GM21367 (cell line): ENCODE data around the gene EPDR1.
"Not testable (repeated sequence)": the region's sequence is repeated elsewhere in the genome, so short reads cannot be mapped to it uniquely, and the experiment has no call there.

ENCODE experiments used
- ATAC-seq: cut with Tn5 transposase; IDR thresholded peaks from one replicate; pipeline ENCODE4 v1.9.1; 2021; ENCODE audit not compliant: unreplicated experiment

EPDR1 gene

DNA sequence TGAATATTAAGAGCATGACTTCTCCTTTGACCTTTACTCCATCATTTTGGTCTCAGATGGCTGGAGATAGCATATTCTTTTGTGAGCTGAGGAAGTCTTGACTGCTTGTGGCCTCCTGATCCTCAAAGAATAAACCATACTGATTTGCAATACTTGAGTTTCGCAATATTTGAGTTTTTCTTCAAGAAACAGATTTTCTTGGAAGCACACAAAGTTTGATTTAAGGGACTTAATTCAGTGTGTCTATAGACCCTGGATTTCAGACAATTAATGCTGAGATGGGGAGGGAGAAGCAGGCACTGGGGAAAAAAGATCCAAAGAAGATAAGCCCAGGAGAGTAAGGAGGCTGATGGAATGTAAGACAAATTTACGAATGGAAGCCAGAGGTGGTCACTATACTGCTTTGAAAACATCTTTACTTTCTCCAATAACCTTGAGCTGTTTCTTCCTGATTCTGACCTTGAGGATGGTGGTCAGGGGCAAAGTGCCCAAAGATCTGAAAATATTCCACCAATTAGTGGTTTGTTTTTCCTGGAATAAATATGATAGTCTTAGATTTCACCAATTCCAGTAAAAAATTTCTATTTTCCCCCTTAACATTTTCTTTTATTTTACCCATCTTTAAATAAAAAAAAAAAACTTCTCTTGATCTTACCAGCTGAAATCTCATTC lies 7.5 kb downstream of the EPDR1 start:
- no peak for ATAC-seq

DNA sequence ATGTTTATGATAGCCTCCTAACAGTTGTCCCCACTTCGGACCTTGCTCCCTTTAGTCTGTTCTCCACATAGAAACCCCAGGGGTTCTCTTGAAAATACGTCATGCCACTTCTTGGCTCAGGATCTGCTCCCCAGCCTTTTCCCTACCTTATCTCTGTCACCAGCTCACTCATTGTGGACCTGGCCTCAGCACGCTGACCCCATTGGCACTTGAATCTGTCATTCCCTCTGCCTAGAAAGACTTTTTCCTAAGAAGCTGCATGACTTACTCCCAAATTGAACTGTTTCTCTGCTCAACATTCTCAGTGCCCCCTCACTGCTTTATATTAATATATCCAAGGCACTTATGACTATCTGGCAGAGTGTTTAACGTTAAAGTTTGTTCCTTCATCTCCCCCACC lies 8.4 kb downstream of the EPDR1 start:
- ATAC-seq, result no peak

DNA sequence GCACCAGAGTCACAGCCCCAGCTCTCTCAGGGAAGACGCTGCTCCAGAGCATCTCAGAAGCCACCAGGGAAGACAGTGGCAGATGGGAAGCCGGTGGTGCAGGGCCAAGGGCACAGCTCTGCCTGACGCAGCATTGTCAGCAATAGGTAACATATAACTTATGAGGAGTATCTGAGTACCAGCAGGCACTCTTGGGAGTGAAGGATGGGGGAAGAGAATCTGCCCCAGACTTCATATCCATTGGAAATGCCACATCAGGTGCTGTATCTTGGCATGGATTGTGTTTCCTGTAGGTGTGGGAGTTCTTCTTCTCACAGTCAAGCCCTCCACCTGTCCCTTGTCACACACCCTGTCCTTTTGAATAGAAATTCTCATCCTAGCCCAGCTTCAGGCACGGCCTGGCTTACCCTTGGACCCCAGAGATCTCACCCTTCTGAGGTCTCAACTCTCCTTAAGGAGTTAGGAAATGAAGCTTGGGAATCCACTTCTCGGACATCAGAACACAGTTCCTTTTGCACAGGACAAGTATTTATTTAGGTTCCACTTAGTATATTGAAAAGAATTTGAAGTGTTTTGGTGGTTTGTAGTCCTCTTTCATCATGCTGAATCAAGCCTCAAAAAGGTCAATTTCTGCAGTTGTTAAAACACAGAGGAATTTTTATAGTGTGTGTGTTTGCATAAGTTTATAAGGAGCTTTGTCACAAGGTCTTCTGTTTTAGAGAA lies 9.9 kb downstream of the EPDR1 start:
- ATAC-seq, result no peak

DNA sequence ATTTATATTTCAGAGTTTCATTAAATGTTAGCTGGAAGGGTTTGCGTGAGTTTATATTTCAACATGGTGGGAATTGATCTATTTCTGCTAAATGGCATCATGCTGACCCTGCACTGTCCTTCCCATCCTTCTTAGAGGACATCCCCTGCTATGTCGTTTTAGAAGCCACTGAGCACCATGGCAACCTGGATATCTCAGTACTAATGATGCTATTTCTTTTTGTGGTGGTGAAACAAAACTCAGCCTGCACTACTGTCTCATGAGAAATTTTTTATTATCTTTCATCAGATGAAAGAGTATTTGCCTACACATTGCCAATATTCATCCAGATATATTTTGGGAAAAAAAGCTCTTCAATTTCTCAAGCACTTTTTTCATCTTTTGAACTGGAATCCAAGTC lies 12.1 kb downstream of the EPDR1 start:
- no peak for ATAC-seq

DNA sequence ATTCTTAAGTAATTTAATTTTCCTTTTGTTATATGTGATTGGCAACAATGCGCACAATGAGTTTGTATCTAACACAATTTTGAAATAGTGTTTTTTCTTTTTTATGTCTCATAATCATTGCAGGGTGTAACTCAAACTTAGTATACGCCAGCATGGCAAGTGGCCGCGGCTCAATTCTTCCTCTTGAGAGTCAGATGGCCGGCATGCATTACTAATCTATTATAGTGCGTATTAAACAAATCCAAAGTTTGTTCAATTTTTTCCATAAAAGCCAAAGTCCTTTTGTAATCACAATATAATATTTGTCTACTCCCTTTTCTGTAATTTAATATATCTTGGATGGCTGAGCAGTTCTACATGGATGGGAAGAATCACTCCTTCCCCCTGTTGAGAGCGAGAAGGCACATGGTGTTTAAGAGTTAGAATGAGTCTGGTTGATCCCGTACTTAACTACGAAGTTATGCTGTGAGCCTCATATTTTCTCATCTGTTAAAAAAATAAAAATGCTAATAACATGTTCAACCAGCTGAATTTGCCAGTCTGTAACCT lies 12.7 kb downstream of the EPDR1 start:
- no peak for ATAC-seq

DNA sequence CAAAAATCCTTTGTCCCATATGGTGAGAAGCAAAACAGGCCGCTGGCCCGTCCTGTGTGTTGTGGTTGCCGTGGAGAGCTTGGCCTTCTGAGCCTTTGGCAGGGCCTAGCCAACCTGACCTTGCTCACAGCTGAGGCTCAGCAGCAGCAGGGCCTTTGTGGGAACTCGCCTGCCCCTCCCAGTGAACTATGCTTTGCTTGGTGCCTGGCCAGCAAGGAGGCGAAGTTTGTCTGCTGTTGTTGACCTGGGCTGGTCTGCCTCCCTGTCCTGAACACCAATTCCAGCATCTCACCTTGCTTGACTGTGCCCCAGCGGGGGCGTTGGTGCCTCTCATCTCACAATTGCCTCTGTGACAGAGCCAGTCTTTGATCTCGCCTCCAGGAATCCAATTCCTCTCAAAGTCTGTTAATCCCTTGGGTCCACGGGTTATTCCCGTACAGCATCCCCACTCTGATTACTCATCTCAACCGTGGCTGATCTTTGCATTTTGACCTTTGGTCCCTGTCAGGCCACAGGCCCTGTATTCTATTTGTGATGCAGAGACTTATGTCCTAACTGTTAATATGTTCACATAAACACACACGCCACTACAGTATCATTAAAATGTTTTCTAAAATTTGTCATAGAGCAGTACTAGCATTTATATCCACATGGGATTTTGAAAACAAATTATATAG lies 22.6 kb downstream of the EPDR1 start:
- no peak for ATAC-seq

DNA sequence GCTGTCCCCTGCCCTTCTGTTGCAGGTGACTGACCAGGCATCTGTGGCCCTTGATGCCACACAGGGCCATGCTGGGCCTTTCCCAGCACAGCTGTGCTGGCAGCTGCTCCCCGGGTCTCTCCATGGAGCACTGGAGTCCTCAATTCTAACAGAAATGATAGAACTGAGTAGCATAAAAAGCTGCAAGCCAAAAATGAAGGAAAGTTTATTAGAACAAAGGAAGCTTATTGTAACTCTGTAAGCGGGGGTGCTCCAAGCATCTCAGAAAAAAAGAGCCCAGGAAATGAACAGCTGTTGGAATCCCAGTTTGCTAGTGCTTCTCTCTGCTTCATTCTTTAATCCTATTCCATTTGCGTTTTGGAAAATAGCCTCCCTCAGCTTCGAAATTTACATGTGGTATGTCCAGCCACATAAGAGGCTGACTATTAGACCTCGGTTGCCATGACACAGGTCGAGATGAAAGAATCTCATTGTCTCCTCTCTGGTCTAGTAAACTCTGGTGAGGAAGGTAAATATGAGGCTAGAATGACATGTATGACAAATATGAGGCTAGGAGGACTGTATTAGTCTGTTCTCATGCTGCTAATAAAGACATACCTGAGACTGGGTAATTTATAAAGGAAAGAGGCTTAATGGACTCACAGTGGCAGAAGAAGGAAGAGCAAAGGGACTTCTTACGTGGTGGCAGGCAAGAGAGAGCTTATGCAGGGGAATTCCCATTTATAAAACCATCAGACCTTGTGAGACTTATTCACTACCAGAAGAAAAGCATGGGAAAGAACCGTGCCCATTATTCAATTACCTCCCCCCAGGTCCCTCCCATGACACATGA lies 23.7 kb downstream of the EPDR1 start:
- ATAC-seq, result no peak

DNA sequence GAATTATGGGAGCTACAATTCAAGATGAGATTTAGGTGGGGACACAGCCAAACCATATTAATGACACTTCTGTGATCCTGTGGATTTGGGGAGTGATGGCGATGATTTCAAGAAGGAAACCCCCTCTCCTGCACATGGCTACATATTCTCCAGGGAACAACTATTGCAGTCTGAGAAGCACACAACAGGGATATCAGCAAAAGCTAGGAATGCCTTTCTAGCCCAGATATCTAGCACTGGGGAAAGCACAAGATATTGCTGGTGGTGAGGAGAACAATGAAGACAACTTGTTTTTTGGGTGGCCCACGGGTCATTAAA lies 24.3 kb downstream of the EPDR1 start:
- ATAC-seq, result no peak

DNA sequence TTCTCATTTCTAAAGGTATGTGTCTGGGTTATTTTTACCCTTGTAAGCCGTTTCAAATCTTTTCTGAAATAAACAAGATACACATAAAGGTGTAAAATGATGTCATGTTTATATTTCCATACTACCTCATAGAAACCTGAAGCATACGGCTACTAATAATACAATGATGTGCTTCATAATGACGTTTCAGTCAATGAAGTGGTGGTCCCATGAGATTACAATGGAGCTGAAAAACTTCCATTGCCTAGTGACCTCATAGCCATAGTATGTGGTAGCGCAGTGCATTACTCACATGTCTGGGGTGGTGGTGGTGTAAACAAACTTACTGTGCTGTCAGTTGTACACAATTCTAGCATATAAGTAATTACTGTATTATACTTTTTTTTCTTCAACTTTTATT lies 24.9 kb downstream of the EPDR1 start:
- no peak for ATAC-seq

DNA sequence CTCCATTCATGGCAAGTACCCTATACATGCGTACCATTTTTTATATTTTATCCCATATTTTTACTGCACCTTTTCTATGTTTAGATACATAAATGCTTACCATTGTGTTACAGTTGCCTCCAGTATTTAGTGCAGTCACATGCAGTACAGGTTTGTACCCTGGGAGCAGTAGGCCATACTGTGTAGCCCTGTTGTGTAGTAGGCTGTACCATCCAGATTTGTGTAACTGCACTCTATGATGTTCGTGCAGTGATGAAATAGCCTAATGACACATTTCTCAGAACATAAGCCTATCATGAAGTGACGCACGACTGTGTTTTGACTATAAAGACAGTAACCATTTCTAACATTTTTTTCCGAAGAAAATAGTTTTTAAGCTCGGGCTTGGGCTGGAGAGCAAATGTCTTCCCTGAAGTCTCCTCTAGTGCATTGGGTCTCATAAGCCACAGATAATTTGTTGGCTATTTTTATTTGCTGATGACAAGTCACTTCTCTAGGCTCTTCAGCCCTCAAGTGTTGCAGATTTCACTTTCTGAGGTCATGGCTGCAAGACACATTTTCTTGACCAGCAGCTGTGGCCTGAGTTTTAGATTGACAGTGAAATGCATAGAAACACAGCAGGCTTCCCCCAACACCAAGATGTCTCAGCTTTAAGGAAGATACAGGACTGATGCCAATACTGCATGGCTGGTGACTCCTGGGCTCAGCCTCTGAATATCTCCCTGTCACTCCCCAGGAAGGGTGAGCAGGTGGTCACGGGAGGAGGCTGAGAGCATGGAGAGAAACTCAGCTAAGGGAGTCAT lies 26.9 kb downstream of the EPDR1 start:
- no peak for ATAC-seq

DNA sequence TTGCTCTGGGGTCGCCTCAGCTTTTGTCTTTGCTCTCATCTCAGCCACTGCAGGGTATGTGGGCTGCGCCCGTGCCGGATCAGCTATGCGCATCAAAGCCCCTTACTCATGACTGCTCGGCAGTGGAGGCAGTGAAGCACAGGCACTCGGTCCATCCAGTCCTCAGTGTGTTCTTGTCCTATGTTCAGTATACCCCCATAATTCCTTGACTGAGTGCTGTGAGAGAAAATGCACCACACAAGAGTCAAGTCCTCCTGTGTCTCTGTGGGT lies 27.4 kb downstream of the EPDR1 start:
- ATAC-seq, result no peak

DNA sequence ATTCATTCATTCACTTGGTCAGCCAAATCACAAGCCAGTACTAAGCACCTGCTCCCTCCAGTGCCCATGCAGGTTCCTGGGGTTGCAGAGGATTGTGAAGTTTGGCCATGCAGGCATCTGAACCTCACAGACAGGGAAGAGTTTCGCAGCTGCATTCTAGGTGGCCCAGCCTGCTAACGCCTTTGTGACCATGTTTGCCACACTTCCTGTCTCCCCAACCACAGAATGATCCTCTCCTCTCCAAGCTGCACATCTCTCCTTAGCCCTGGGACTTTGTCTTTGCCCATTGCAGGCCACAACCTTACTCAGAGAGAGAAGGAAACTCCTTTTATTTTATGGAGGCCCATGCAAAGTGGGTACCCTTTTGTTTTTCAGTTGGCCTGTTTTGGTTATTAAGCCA lies 31.8 kb downstream of the EPDR1 start:
- ATAC-seq, result no peak

DNA sequence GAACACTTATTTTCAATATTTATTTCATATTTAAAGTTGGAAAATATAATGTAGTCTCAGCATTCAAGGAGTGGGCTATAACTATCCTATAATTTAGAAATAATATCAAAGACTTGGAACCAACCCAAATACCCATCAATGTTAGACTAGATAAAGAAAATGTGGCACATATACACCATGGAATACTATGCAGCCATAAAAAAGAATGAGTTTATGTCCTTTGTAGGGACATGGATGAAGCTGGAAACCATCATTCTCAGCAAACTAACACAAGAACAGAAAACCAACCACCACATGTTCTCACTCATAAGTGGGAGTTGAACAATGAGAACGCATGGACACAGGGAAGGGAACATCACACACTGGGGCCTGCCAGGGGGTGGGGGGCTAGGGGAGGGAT lies 33.8 kb downstream of the EPDR1 start:
- not testable (repeated sequence) for ATAC-seq

DNA sequence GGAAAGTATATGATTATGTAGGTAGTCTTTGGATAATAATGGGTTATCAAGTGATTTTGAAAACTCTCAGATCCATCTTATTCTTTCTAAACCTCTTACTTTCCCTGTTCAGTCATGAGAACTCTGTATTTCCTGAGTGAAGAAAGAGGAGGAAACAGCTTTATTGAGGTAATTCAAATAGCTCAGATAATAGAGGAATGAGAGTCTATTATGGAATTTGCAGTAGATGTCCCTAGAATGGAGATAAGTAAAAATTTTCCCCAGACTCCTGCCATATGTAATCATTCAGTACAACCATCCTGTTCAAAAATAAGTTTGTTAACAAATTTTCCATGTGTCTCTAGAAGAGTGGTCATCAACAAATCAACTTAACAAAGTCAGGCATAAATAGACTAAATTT lies 36.4 kb downstream of the EPDR1 start:
- ATAC-seq, result no peak

DNA sequence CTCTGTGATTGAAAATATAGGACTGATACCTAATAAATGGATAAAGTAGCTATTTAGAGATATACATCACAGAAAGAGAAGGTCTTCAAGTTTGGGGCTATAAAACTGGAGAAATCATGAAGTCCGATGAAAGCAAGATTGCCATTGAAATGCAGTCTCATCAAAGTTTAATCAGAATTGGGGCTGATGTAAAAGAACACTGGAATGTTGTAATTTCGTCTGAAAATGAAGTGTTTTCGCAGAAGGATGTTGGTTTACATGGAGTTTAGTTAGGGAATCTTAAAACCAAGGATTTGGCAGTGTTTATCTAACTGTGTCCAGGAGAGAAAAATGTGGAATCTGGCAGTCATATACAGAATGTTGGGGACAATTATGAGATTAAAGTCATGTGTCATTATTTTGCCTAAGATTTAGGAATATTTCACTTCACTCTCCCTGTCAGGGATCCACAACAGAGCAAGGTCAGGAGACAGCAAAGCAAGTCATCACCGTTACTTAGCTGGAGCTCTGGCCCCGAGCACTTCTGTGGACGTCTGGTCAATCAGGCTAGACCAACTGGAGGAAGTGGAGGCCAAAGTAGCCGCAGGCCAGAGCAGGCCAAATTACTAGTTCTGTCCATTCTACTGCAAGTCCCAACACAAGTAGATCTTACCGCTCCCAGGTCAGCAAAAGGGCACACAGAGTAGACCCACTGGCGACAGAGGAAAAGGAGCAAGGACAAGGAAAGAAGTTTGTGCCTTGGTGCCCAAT lies 37.0 kb downstream of the EPDR1 start:
- ATAC-seq, result no peak

DNA sequence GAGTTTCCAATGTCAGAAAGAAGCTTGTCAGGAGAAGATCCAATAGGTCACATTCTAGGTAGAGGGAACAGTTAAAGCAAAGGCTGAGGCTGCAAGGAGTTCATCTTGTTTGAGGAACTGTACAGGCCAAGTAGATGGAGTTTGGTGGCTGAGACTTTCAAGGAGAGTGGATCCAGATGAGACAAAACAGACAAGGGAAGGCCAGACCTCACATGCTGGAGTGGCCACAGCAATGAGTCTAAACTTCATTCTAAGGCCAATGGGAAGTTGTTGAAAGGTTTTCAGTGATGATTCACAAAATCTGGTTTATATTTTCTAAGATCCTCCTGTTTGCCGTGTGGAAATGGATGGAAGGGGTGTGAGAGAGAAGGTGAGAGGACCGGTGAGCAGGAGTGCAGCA lies 40.0 kb downstream of the EPDR1 start:
- ATAC-seq, result no peak

DNA sequence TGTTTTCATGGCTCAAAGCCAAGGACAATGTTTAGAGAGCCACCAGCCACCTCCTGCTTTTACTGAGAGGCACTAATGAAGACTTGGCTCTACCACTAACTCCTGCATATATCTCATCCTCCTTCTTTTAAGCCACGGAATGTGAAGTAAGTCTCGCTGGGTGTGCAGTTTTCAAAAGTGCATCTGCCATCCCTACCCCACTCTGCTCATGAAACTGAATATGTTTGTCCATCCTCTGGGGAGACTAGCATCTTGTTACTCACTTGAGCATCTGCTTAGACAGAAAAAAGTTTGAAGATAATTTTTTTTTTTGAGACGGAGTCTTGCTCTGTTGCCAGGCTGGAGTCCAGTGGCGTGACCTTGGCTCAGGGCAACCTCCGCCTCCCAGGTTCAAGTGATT lies 40.8 kb downstream of the EPDR1 start:
- no peak for ATAC-seq

DNA sequence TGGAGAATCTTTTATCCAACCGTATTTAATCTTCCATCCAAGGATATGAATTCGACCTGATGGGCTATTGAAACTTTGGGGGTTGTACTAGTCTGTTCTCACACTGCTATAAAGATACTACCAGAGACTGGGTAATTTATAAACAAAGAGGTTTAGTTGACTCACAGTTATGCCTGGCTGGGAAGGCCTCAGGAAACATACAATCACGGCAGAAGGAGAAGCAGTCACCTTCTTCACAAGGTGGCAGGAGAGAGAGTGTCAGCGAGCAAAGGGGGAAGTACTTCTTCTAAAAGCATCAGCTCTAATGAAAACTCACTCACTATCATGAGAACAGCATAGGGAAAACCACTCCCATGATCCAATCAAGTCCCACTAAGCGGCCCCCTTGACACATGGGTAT lies 43.8 kb downstream of the EPDR1 start:
- no peak for ATAC-seq

DNA sequence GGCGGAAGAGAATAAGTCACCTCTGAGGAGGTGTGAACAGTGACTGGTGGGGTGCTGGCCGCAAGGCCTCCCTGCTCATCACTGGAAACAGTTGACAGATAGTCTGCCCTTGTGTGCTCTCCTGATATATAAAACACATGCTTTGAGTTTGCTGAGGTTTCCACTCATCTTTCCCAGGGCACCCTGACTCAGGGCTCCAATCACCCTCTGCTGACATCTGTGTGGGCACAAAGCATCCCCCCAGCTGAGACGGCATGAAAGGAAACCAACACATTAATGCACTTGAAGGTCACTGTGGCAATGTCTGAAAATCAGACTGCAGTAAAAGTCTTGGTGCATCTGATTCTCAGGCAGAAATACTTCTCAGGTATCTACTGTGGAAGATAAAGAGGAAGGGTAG lies 49.8 kb downstream of the EPDR1 start:
- ATAC-seq, result no peak

DNA sequence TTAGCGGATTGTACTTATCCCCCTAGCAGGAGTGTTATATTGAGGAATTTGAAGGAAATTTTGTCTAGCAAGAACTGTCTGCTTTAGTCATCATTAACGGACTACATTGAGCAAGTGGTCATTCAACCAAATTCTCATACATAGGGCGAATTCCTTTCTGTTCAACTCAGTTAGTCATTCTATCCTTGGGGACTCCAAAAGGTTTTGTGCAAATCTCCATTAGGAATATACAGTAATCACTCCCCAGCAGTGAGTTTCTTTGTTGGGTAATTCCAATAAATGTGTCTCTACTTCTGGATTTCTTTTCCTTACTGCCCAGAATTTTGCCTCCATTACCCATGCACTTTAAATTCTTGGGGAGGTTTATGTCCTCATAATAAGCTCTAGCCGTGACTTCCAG lies 51.1 kb downstream of the EPDR1 start:
- ATAC-seq, result no peak
